GM12878 (cell line): ENCODE results near the gene AHNAK. TPM values are rescaled to one million over a fixed set of nuclear protein-coding genes. Genes with fewer than 3 reads are reported as not detected.

Source experiments
- ATAC-seq: fragments of 200-7000 bp; cut with Tn5 transposase; 3 replicates; pipeline ENCODE4 v1.9.1; 2020; ENCODE audit warnings: mild to moderate bottlenecking, moderate library complexity
- BruUV-seq: library from RNA; stranded (reverse); fragments of 400-500 nt; replicated peaks from 2 replicates; lab custom pipeline; 2021; lab: Mats Ljungman, UMichigan
- CTCF ChIA-PET: fragments of 300-600 bp; sonication (Branson Sonifier 250); formaldehyde crosslinking; extraction: SDS; loops from one replicate; lab custom pipeline; 2021; ENCODE audit warnings: inconsistent platforms; lab: Yijun Ruan, JAX
- POLR2A ChIA-PET: fragments of 350-600 bp; formaldehyde crosslinking; extraction: SDS; loops from one replicate; lab custom pipeline; 2021; ENCODE audit warnings: inconsistent platforms; lab: Charles Lee
- RAD21 ChIA-PET: fragments of 300-600 bp; sonication (Branson Sonifier 250); formaldehyde crosslinking; loops from one replicate; lab custom pipeline; 2023; ENCODE audit warnings: antibody characterized with exemption; ENCODE audit not compliant: unreplicated experiment; lab: Charles Lee
- SMC1A ChIA-PET: fragments of 300-600 bp; sonication (Branson Sonifier 250); formaldehyde crosslinking; loops from one replicate; lab custom pipeline; 2023; ENCODE audit not compliant: unreplicated experiment, uncharacterized antibody; lab: Charles Lee
- DNase-seq: peaks from one replicate; pipeline ENCODE4 v3.0.0-alpha.2; 2011; ENCODE audit warnings: low read depth, low spot score
- FAIRE-seq: peaks from 3 replicates; lab custom pipeline; 2011; peaks lifted over from hg19 to GRCh38; lab: Jason Lieb, UNC
- H2AFZ ChIP-seq: 2 replicates; pipeline ENCODE4 v1.6.0; 2011; ENCODE audit warnings: low read depth, low read length, control low read depth; ENCODE audit not compliant: control insufficient read depth
- H3K27ac ChIP-seq: 2 replicates; pipeline ENCODE4 v1.5.1; 2011; ENCODE audit warnings: control low read depth; ENCODE audit not compliant: control insufficient read depth, insufficient read depth
- H3K27me3 ChIP-seq, 2 experiments: replicated peaks in 1 of 2; 2 replicates each; pipeline versions ENCODE4 v1.6.0 to v1.6.1; 2011; ENCODE audit warnings: low read length in 1 of 2; ENCODE audit not compliant: control insufficient read depth in 2 of 2, insufficient read depth in 2 of 2
- H3K36me3 ChIP-seq, 2 experiments: 2 replicates each; pipeline ENCODE4 v1.5.1; 2011; ENCODE audit warnings: low read length in 1 of 2; ENCODE audit not compliant: control insufficient read depth in 2 of 2, insufficient read depth in 2 of 2
- H3K4me1 ChIP-seq: 2 replicates; pipeline ENCODE4 v1.6.1; 2011; ENCODE audit warnings: mild to moderate bottlenecking, low read length, moderate library complexity, mixed read lengths; ENCODE audit not compliant: control insufficient read depth, insufficient read depth
- H3K4me2 ChIP-seq: 2 replicates; pipeline ENCODE4 v1.6.0; 2011; ENCODE audit warnings: control low read depth; ENCODE audit not compliant: control insufficient read depth, insufficient read depth
- H3K4me3 ChIP-seq: fragments of 200-600 bp; sonication (generic); 2 replicates; pipeline ENCODE4 v1.5.1; 2016
- H3K79me2 ChIP-seq: 2 replicates; pipeline ENCODE4 v1.6.0; 2011; ENCODE audit warnings: low read length; ENCODE audit not compliant: control insufficient read depth, insufficient read depth
- H3K9ac ChIP-seq: 2 replicates; pipeline ENCODE4 v1.8.0; 2011; ENCODE audit warnings: low read length, control low read depth, mixed read lengths; ENCODE audit not compliant: control insufficient read depth, insufficient read depth
- H3K9me3 ChIP-seq: replicated peaks from 3 replicates; pipeline ENCODE4 v1.5.1; 2011; ENCODE audit warnings: mild to moderate bottlenecking, low read length; ENCODE audit not compliant: control insufficient read depth, insufficient read depth
- H4K20me1 ChIP-seq: 2 replicates; pipeline ENCODE4 v1.6.0; 2011; ENCODE audit not compliant: control insufficient read depth, insufficient read depth
- CREB1 ChIP-seq: IDR thresholded peaks from 2 replicates; pipeline ENCODE4 v1.6.1; 2012; ENCODE audit warnings: low read depth, mild to moderate bottlenecking, inconsistent platforms
- CTCF ChIP-seq, 3 experiments: IDR thresholded peaks in 2 of 3; conservative IDR thresholded peaks in 1 of 3; 2 replicates each; pipeline ENCODE4 v1.5.1; 2011; ENCODE audit warnings: low read depth in 3 of 3, low read length in 3 of 3, mild to moderate bottlenecking in 3 of 3, control low read depth in 2 of 3, moderate library complexity in 2 of 3, inconsistent platforms in 1 of 3, mixed read lengths in 1 of 3; ENCODE audit not compliant: control insufficient read depth in 2 of 3, insufficient read depth in 1 of 3; ENCODE audit errors: extremely low read depth in 1 of 3
- ELK1 ChIP-seq: IDR thresholded peaks from 2 replicates; pipeline ENCODE4 v1.6.1; 2012; ENCODE audit warnings: low read depth, low read length, improper control_type of control experiment
- HDAC6 ChIP-seq: fragments of 200-600 bp; sonication (generic); IDR thresholded peaks from one replicate; pipeline ENCODE4 v1.8.0; 2017; ENCODE audit warnings: antibody characterized with exemption; ENCODE audit not compliant: unreplicated experiment
- IKZF2 ChIP-seq, 2 experiments: fragments of 450-650 bp; IDR thresholded peaks; 2 replicates each; pipeline ENCODE4 v1.6.1; 2017; ENCODE audit warnings: mild to moderate bottlenecking in 2 of 2, moderate library complexity in 2 of 2
- IRF4 ChIP-seq: IDR thresholded peaks from 2 replicates; pipeline ENCODE4 v1.6.1; 2011; ENCODE audit warnings: low read depth, low read length
- NBN ChIP-seq: fragments of 450-650 bp; IDR thresholded peaks from 2 replicates; pipeline ENCODE4 v1.6.1; 2016
- POLR2AphosphoS5 ChIP-seq: IDR thresholded peaks from 2 replicates; pipeline ENCODE4 v1.6.1; 2011; ENCODE audit warnings: mild to moderate bottlenecking, low read length, inconsistent platforms
- RAD21 ChIP-seq: IDR thresholded peaks from 2 replicates; pipeline ENCODE4 v1.6.1; 2011; ENCODE audit warnings: mild to moderate bottlenecking, low read depth, low read length, moderate library complexity; ENCODE audit not compliant: insufficient read depth
- RELB ChIP-seq: fragments of 450-650 bp; IDR thresholded peaks from 2 replicates; pipeline ENCODE4 v1.6.1; 2017; ENCODE audit warnings: low read depth, mild to moderate bottlenecking, moderate library complexity
- SMARCA5 ChIP-seq: fragments of 450-650 bp; IDR thresholded peaks from 2 replicates; pipeline ENCODE4 v1.6.1; 2017; ENCODE audit warnings: mild to moderate bottlenecking
- SMC3 ChIP-seq: IDR thresholded peaks from 2 replicates; pipeline ENCODE4 v1.6.1; 2011; ENCODE audit warnings: low read length, improper control_type of control experiment, borderline replicate concordance
- SPI1 ChIP-seq: IDR thresholded peaks from 2 replicates; pipeline ENCODE4 v1.6.1; 2011; ENCODE audit warnings: low read depth, mild to moderate bottlenecking, low read length, moderate library complexity, borderline replicate concordance; ENCODE audit not compliant: insufficient read depth
- YY1 ChIP-seq: IDR thresholded peaks from 2 replicates; pipeline ENCODE4 v1.6.1; 2011; ENCODE audit warnings: low read depth, mild to moderate bottlenecking, low read length
- WGBS: methylation state at CpG from one replicate; pipeline ENCODE4 v1.1.6; 2016; ENCODE audit warnings: low lambda C conversion rate; ENCODE audit not compliant: insufficient replicate concordance, insufficient coverage; ENCODE audit errors: missing lambda C conversion rate; 5-methylcytosine and 5-hydroxymethylcytosine counted together
- in situ Hi-C: fragments of 300-500 bp; cut with MboI; formaldehyde crosslinking; loops from 9 replicates; pipeline ENCODE4 v1.14.3; 2018; ENCODE audit warnings: mixed read lengths
- intact Hi-C: fragments of 100-400 bp; cut with micrococcal nuclease; formaldehyde crosslinking; loops from one replicate; pipeline ENCODE4 v1.14.2; 2022; ENCODE audit not compliant: unreplicated experiment
- polyA plus RNA-seq, 11 experiments: library from polyadenylated mRNA; depleted of rRNA in 4 of 11; unstranded in 6 of 11; stranded (reverse) in 5 of 11; fragments of >200 nt; fragmentation: Nextera tagmentation in 4 of 11; fragmentation: Illumina TruSeq in 1 of 11; extraction: Ambion mirVana in 4 of 11; extraction: Trizol in 1 of 11; gene quantifications; 1 replicate in 1 of 11; 2 replicates in 10 of 11; pipeline versions ENCODE4 v1.2.1 to v1.2.3, GENCODE V29; 2011 to 2016; ENCODE audit warnings: inconsistent platforms in 2 of 11, missing spikeins in 2 of 11, low read depth in 1 of 11
- total RNA-seq, 4 experiments: library from RNA; depleted of rRNA in 3 of 4; stranded (reverse); fragments of >200 nt in 3 of 4; fragmentation: Illumina TruSeq in 1 of 4; extraction: Trizol in 1 of 4; gene quantifications; 2 replicates each; pipeline versions ENCODE4 v1.2.1 to v1.2.3, GENCODE V29; 2013 to 2021

Gene AHNAK
- total and polyA plus RNA-seq, 10 of the 15 experiments (the other 5 are each of a cell fraction or from before 2014, with no cell fraction given) = 0.76 to 90.3 (median 19.4) TPM

GRCh38 chr11:62560566-62561103, 14.0 kb upstream of the AHNAK start:
- in situ Hi-C loops (no loop called here), intact Hi-C loops (loop anchor here (1.0 kb wide), 2 partner anchors 19 to 136 kb away; no protein-coding TSS in a partner anchor)
- ATAC-seq (peak; percentile 12), FAIRE-seq (peak; percentile 49), DNase-seq (no peak)
- ChIA-PET SMC1A (interaction anchor here (0.6 to 11.4 kb wide), 15 partner anchors 9 to 185 kb away, joined by 3 to 212 read pairs (median 5); partner anchors contain the start of genes MTA2 and SCGB1A1), POLR2A (interaction anchor here (0.7 to 11.4 kb wide), 5 partner anchors 10 to 136 kb away, joined by 3 to 188 read pairs (median 5); partner anchors contain the start of gene AHNAK), RAD21 (interaction anchor here (0.6 to 13.9 kb wide), 12 partner anchors 9 to 193 kb away, joined by 3 to 313 read pairs (median 4); partner anchors contain the start of genes AHNAK, EEF1G and ZBTB3), CTCF (interaction anchor here (0.5 to 7.5 kb wide), 26 partner anchors 9 to 296 kb away, joined by 3 to 246 read pairs (median 4); partner anchors contain the start of genes B3GAT3, EEF1G and TUT1)
- Histone ChIP-seq H3K36me3 (peaks cover 15 to 31% of the 10 kb centered on the region in 2 experiments; a peak in 3 of 4 replicates), H4K20me1 (no peaks in the 10 kb centered on the region), H3K27me3 (no peaks in the 10 kb centered on the region), H3K4me1 (peaks cover 47% of the 10 kb centered on the region), H3K4me3 (no peak overlapping the region), H3K27ac (no peak overlapping the region), H2AFZ (no peak overlapping the region), H3K9ac (no peak overlapping the region), H3K79me2 (peaks cover 6% of the 10 kb centered on the region), H3K9me3 (no peaks in the 10 kb centered on the region), H3K4me2 (no peak overlapping the region)
- no TSS peak for BruUV-seq
- WGBS = 81% methylated on average over 2 of the region's 2 CpGs
- TF ChIP-seq ELK1 = no peak
- TF ChIP-seq NBN = 0 out of 2 replicates have a peak, but pooled peaks have one; percentile 51
- TF ChIP-seq RAD21 = peak; percentile 72
- TF ChIP-seq CREB1 = no peak
- peak; percentile 67 to 86 (median 86) for TF ChIP-seq CTCF (IDR thresholded peaks at IDR 0.05 in 2 of 3, conservative IDR thresholded peaks at IDR 0.05 in 1 of 3; ENCODE audit: control insufficient read depth in 2 of 3, extremely low read depth in 1 of 3, insufficient read depth in 1 of 3, low read depth in 3 of 3, low read length in 3 of 3)
- TF ChIP-seq POLR2AphosphoS5 = no peak
- TF ChIP-seq RELB = peak; percentile 42; the same call in 1 of the 2 replicates
- peak; percentile 15 to 39; a peak in 1 of 4 replicates for TF ChIP-seq IKZF2 (IDR thresholded peaks at IDR 0.05)
- TF ChIP-seq IRF4 = 0 out of 2 replicates have a peak, but pooled peaks have one; percentile 9
- TF ChIP-seq HDAC6 = no peak
- peak; percentile 88; the same call in 1 of the 2 replicates for TF ChIP-seq SMC3
- TF ChIP-seq YY1 = peak; percentile 51; the same call in 1 of the 2 replicates
- 0 out of 2 replicates have a peak, but pooled peaks have one; percentile 47 for TF ChIP-seq SMARCA5
- TF ChIP-seq SPI1 = no peak
